ENCODE measurements around the gene OPRL1.

The OPRL1 gene

GRCh38 chr20:64099086-64099786 is 19.4 kb downstream of the OPRL1 start:
- no peak for TF ChIP-seq CTCF (conservative IDR thresholded peaks at IDR 0.05; ENCODE audit: low read depth, low read length)
- DNase-seq (ENCODE audit: low read depth): no peak
- no peak overlapping the region for H3K4me3 ChIP-seq (ENCODE audit: low read depth, low read length)

- no peak overlapping the region for H3K4me3 ChIP-seq (ENCODE audit: low read depth, low read length)
- no peak for TF ChIP-seq CTCF (conservative IDR thresholded peaks at IDR 0.05; ENCODE audit: low read depth, low read length)
- DNase-seq (ENCODE audit: low read depth): no peak
Observed at GRCh38 chr20:64099880-64100565, 20.1 kb downstream of the OPRL1 start.

- DNase-seq (ENCODE audit: low read depth): no peak
- no peak overlapping the region for H3K4me3 ChIP-seq (ENCODE audit: low read depth, low read length)
- TF ChIP-seq CTCF (conservative IDR thresholded peaks at IDR 0.05; ENCODE audit: low read depth, low read length): no peak
Observed at GRCh38 chr20:64100566-64100888, 20.6 kb downstream of the OPRL1 start.

GRCh38 chr20:64100946-64101688 is 21.2 kb downstream of the OPRL1 start:
- H3K4me3 ChIP-seq (ENCODE audit: low read depth, low read length): no peak overlapping the region
- DNase-seq (ENCODE audit: low read depth): no peak
- no peak for TF ChIP-seq CTCF (conservative IDR thresholded peaks at IDR 0.05; ENCODE audit: low read depth, low read length)

GRCh38 chr20:64101731-64102621 is 22.1 kb downstream of the OPRL1 start:
- peak; percentile 46 for TF ChIP-seq CTCF (conservative IDR thresholded peaks at IDR 0.05; ENCODE audit: low read depth, low read length)
- H3K4me3 ChIP-seq (ENCODE audit: low read depth, low read length): no peak overlapping the region
- DNase-seq (ENCODE audit: low read depth): no peak

GRCh38 chr20:64102647-64103354 is 22.9 kb downstream of the OPRL1 start:
- no peak for TF ChIP-seq CTCF (conservative IDR thresholded peaks at IDR 0.05; ENCODE audit: low read depth, low read length)

More at GRCh38 chr20:64102647-64103354, 22.9 kb downstream of the OPRL1 start:
- DNase-seq (ENCODE audit: low read depth): no peak
- no peak overlapping the region for H3K4me3 ChIP-seq (ENCODE audit: low read depth, low read length)
